Activated T-helper 1 cell treated with Interleukin-2 at 50 U/mL for 16 hours (primary cell): Measurements from ENCODE around the gene FRMD5.

Experiments
- DNase-seq: peaks from one replicate; pipeline ENCODE4 v3.0.0-alpha.2; 2020; ENCODE audit warnings: low read depth

Gene FRMD5

GRCh38 chr15:43974852-43975251, 220.2 kb downstream of the FRMD5 start:
- no peak for DNase-seq

- no peak for DNase-seq
Measured at GRCh38 chr15:43969802-43970375, 225.2 kb downstream of the FRMD5 start.

- DNase-seq, result no peak
Measured at GRCh38 chr15:43968551-43968950, 226.5 kb downstream of the FRMD5 start.

- no peak for DNase-seq
Measured at GRCh38 chr15:43966646-43967045, 228.4 kb downstream of the FRMD5 start.

GRCh38 chr15:43958861-43959330, 236.2 kb downstream of the FRMD5 start:
- DNase-seq, result no peak

GRCh38 chr15:43957724-43958123, 237.3 kb downstream of the FRMD5 start:
- DNase-seq, result no peak

- no peak for DNase-seq
Measured at GRCh38 chr15:43955140-43955539, 239.9 kb downstream of the FRMD5 start.

GRCh38 chr15:43954181-43954621, 240.9 kb downstream of the FRMD5 start:
- no peak for DNase-seq

- DNase-seq, result no peak
Measured at GRCh38 chr15:43953402-43953801, 241.7 kb downstream of the FRMD5 start.

- no peak for DNase-seq
Measured at GRCh38 chr15:43950531-43950930, 244.5 kb downstream of the FRMD5 start.

- DNase-seq, result no peak
Measured at GRCh38 chr15:43948691-43949325, 246.3 kb downstream of the FRMD5 start.

GRCh38 chr15:43943511-43943910, 251.6 kb downstream of the FRMD5 start:
- no peak for DNase-seq

GRCh38 chr15:43942194-43942593, 252.9 kb downstream of the FRMD5 start:
- DNase-seq, result no peak

- DNase-seq, result no peak
Measured at GRCh38 chr15:43941555-43941954, 253.5 kb downstream of the FRMD5 start.

GRCh38 chr15:43941071-43941470, 254.0 kb downstream of the FRMD5 start:
- no peak for DNase-seq

- no peak for DNase-seq
Measured at GRCh38 chr15:43939070-43939469, 256.0 kb downstream of the FRMD5 start.

- no peak for DNase-seq
Measured at GRCh38 chr15:43934480-43934879, 260.6 kb downstream of the FRMD5 start.

GRCh38 chr15:43932907-43933306, 262.2 kb downstream of the FRMD5 start:
- DNase-seq, result no peak

GRCh38 chr15:43931790-43932435, 263.2 kb downstream of the FRMD5 start:
- DNase-seq, result no peak

GRCh38 chr15:43931119-43931518, 264.0 kb downstream of the FRMD5 start:
- DNase-seq, result no peak

GRCh38 chr15:43930556-43930955, 264.5 kb downstream of the FRMD5 start:
- no peak for DNase-seq

GRCh38 chr15:43930079-43930478, 265.0 kb downstream of the FRMD5 start:
- DNase-seq, result no peak

- DNase-seq, result no peak
Measured at GRCh38 chr15:43928152-43928551, 266.9 kb downstream of the FRMD5 start.
